Measurements from ENCODE around the gene PUS10.

DNA sequence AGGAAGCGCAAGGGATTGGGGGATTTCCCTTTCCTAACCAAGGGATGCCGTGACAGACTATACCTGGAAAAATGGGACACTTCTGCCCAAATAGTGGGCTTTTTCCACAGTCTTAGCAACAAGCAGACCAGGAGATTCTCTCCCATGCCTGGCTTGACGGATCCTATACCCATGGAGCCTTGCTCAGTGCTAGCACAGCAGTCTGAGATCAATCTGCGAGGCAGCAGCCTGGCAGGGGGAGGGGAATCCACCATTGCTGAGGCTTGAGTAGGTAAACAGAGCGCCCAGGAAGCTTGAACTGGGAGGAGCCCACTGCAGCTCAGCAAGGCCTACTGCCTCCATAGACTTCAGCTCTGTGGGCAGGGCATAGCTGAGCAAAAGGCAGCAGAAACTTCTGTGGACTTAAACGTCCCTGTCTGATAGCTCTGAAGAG, 3.2 kb upstream of the PUS10 start:
- TF ChIP-seq, protein P1, sequence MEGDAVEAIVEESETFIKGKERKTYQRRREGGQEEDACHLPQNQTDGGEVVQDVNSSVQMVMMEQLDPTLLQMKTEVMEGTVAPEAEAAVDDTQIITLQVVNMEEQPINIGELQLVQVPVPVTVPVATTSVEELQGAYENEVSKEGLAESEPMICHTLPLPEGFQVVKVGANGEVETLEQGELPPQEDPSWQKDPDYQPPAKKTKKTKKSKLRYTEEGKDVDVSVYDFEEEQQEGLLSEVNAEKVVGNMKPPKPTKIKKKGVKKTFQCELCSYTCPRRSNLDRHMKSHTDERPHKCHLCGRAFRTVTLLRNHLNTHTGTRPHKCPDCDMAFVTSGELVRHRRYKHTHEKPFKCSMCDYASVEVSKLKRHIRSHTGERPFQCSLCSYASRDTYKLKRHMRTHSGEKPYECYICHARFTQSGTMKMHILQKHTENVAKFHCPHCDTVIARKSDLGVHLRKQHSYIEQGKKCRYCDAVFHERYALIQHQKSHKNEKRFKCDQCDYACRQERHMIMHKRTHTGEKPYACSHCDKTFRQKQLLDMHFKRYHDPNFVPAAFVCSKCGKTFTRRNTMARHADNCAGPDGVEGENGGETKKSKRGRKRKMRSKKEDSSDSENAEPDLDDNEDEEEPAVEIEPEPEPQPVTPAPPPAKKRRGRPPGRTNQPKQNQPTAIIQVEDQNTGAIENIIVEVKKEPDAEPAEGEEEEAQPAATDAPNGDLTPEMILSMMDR (conservative IDR thresholded peaks at IDR 0.05; ENCODE audit: low read length), result no peak
- TF ChIP-seq EZH2phosphoT487 (IDR thresholded peaks at IDR 0.05; ENCODE audit: borderline replicate concordance, low read depth, low read length), result no peak
